GM08714 (cell line): Measurements from ENCODE around the gene CALR.
A peak's percentile ranks its signal among the peaks of the same experiment; 100 is the strongest.
"Not testable (repeated sequence)": the region's sequence is repeated elsewhere in the genome, so short reads cannot be mapped to it uniquely, and the experiment has no call there.

ENCODE experiments used
- H3K4me3 ChIP-seq: fragments of 200-500 bp; sonication (Bioruptor generic); 2 replicates; pipeline ENCODE4 v1.5.1; 2014; ENCODE audit warnings: mild to moderate bottlenecking, low read length, inconsistent platforms
- ZNF274 ChIP-seq: IDR thresholded peaks from 2 replicates; pipeline ENCODE4 v1.6.1; 2012; ENCODE audit warnings: mild to moderate bottlenecking, low read depth, low read length

Gene CALR

DNA sequence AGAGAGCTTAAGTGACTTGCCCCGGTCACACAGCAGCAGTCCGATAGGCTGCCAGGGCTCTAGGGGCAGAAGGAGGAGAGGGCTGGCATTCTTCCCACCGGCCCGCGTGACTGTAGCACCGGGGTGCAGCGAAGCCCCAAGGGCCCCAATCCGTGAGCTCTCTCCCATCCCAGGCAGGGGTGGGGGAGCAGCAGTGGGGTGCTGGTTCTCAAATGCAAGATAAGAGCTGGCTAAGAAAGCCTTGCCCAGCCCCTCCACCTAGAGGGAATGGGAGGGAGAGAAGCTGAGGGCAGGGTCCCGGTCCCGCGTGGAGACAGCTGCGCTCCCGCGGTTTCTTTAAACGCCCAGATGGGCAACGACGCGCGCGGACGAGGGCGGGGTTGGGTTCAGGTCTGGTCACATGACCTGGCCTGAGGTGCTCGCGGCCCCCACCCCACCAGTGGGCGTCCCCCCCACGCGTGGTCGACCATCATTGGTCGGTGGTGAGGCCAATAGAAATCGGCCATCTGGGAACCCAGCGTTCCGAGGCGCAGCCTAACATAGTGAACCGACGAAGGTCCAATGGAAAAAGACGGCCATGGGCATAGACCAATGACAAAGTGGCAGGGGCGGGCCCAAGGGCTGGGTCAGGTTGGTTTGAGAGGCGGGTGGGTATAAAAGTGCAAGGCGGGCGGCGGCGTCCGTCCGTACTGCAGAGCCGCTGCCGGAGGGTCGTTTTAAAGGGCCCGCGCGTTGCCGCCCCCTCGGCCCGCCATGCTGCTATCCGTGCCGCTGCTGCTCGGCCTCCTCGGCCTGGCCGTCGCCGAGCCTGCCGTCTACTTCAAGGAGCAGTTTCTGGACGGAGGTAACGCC, at the start of gene CALR:
TSS of gene CALR (plus strand) at position 683 of the 852 bp plus-strand sequence. CDS start at position 754, 71 bp downstream.
- H3K4me3 ChIP-seq, result peak within 1 kb of the TSS; percentile 80
- no peak for TF ChIP-seq ZNF274

DNA sequence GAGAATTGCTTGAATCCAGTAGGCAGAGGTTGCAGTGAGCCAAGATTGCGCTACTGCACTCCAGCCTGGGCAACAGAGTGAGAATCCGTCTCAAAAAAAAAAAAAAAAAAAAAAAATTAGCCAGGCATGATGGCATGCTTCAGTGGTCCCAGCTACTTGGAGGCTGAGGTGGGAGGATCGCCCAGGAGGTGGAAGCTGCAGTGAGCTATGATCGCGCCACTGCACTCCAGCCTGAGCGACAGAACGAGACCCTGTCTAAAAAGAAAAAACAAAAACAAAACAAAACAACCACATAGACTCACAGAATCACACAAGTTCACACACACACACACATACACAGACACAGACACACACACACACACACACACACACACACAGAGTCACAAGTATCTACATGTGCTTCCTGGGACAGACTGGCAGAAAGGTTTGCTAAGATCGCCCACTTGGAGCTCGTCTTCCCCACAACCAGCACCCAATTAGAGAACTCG, 48.1 kb upstream of the CALR start:
- H3K4me3 ChIP-seq, result peak overlapping the region; percentile 34; the same call in 1 of the 2 replicates

GRCh38 chr19:12890787-12891552, 47.4 kb upstream of the CALR start, which contains the start of gene GCDH:
Gene GCDH, plus strand, starts transcription at chr19:12891160. Its CDS starts 145 bp downstream, at chr19:12891305.
- no peak for TF ChIP-seq ZNF274
- peak within 1 kb of the TSS; percentile 81 for H3K4me3 ChIP-seq

DNA sequence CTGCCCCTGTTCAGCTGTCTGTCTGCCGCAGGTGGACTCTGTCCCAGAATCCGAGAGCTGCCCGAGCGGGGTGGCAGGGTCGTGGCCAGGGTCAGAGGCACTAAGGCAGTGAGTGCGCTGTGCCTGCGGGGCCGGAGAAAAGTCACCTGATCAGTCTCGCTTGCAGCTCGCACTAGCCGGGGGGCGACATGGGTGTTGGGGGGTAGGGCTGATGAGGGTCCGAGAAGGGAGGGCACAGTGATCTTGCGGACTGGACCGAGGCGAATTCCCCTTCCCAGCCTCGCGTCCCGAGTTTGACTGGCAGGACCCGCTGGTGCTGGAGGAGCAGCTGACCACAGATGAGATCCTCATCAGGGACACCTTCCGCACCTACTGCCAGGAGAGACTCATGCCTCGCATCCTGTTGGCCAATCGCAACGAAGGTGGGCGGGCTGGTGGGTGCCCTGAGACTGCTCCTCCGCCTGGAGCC, 46.8 kb upstream of the CALR start:
- peak overlapping the region; percentile 81 for H3K4me3 ChIP-seq
- TF ChIP-seq ZNF274, result no peak

- no peak for TF ChIP-seq ZNF274
- no peak overlapping the region for H3K4me3 ChIP-seq
Measured at GRCh38 chr19:12893582-12893981, 44.8 kb upstream of the CALR start.

DNA sequence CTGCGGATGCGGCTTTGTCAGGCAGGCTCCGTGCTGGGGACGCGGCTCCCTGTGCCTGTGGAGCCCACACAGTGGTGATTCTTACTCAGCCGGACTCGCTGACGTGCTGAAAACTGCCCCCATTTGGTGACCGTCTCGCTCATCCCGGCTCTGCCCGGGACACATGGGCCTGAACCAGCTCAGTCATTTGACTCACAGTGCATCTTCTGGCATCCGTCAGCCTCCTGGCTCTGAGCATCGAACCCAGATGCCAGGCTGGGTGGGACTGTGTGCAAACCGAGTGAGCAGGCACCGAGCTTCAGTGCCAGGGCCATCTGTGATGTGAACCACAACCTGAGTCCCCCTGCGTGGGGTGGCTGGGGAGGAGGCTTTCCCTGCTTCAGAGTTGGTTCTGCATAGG, 41.9 kb upstream of the CALR start:
- no peak overlapping the region for H3K4me3 ChIP-seq
- TF ChIP-seq ZNF274, result no peak

DNA sequence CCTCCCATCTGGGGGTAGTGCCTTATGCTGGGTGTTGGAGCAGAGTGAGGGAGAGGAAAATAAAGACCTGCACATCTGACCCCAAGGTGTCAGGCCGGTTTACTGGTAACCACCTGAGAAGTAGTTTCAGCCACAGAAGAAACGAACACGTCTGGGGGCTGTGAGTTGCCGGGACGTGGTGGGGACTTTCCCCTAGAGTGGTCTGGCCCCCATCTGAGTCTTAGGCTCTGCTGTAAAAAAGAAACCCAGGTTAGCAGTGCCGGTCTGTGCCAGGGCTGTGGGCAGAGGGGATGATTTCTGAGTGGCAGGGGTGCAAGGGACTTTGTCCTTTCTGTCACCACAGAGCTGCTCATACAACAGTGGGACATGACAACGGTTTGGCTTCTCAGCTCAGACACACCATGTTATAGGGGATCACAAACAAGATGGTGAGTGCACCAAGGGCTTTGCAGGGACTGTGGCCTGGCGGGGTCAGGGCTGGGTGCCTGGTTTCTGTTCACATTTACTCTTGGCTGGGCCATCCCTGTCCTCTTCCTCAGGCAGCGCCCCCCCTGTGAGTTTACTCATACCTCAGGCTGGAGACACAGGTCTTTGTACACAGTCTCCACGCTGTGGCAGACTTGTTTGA, 38.4 kb upstream of the CALR start:
- no peak for TF ChIP-seq ZNF274
- no peak overlapping the region; the same call in 1 of the 2 replicates for H3K4me3 ChIP-seq

DNA sequence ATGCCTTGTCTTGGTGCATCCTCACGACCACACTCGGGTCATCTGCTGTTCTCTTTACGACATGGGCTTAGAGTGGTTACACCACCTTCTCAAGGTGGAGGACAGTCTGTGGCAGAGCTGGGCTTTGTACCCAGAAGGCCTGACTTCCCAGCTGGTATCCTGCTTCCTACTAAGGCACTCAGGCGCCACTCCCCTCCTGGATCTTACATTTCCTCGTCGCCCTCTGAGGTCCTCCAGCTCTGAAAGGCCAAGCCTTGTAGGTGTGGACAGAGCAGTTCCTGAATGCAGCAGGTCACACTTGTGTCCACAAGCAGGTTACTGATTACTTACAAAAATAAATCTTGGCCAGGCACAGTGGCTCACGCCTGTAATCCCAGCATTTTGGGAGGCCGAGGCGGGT, 31.2 kb upstream of the CALR start:
- no peak overlapping the region for H3K4me3 ChIP-seq
- TF ChIP-seq ZNF274, result no peak

DNA sequence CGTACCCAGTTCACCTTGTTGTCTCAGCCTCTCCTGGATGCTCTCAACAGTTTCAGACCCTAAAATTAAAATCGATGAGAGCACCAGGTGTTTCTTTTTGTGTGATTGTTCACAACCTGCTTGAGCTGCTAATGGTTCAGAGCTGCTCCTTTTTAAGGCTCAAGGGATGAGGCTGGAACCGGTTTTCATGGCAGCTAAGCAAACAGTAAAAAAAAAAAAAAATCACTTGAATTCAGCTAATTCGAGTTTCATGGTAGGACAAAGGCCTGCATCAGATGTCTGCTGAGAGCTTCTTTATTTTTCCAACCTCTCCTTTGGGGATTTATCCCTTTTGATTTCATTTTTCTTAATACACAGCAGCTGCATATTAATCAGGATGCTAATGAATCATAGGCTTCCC, 25.8 kb upstream of the CALR start:
- H3K4me3 ChIP-seq, result no peak overlapping the region
- no peak for TF ChIP-seq ZNF274

GRCh38 chr19:12913011-12913561, 25.3 kb upstream of the CALR start:
- no peak overlapping the region for H3K4me3 ChIP-seq

GRCh38 chr19:12913851-12914690, 24.3 kb upstream of the CALR start:
- no peak overlapping the region; the same call in 1 of the 2 replicates for H3K4me3 ChIP-seq
- TF ChIP-seq ZNF274, result no peak

More at GRCh38 chr19:12913011-12913561, 25.3 kb upstream of the CALR start:
- TF ChIP-seq ZNF274, result no peak

GRCh38 chr19:12915860-12916259, 22.5 kb upstream of the CALR start:
- not testable (repeated sequence) for H3K4me3 ChIP-seq

GRCh38 chr19:12918253-12918652, 20.2 kb upstream of the CALR start:
- TF ChIP-seq ZNF274, result no peak
- H3K4me3 ChIP-seq, result no peak overlapping the region

DNA sequence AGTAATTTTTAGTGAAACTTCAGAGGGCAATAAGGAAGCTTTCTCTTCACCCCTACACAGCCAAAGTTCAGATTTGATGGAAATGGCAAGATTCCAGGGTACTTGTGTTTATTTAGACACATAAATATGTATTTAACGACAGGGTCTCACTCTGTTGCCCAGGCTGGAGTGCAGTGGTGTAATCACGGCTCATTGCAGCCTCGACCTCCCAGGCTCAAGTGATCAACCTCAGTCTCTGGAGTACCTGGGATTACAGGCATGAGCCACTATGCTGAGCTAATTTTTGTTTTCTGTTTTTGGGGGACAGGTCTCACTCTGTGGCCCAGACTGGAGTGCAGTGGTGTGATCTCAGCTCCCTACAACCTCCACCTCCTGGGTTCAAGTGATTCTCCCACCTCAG, 17.4 kb upstream of the CALR start:
- no peak overlapping the region for H3K4me3 ChIP-seq
- no peak for TF ChIP-seq ZNF274
